HG03097 (cell line): Measurements from ENCODE around the gene LIX1L.

ENCODE experiments used
- ATAC-seq: cut with Tn5 transposase; IDR thresholded peaks from one replicate; pipeline ENCODE4 v1.9.1; 2021; ENCODE audit not compliant: unreplicated experiment, low FRiP score

LIX1L gene

GRCh38 chr1:145901312-145902021, 56.4 kb downstream of the LIX1L start:
- ATAC-seq: no peak

DNA sequence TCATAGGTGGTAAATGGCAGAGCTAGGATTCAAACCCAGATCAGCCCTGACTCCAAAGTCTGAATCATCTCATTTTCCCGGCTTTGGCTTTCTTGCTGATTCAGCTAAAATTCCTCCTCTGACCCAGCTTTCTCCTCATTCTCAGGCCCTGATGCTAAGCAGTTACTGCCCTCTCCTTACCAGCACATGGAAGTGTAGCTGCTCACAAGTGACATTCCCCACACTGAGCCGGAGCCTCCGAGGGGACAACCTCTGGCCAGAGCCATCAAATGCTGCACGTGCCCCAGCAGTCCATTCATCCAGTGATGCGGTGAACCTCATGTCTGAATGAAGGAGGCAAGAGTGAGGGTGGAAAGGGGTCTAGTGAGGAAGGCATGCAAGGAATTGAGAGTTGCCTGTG, 59.1 kb downstream of the LIX1L start:
- ATAC-seq: no peak

DNA sequence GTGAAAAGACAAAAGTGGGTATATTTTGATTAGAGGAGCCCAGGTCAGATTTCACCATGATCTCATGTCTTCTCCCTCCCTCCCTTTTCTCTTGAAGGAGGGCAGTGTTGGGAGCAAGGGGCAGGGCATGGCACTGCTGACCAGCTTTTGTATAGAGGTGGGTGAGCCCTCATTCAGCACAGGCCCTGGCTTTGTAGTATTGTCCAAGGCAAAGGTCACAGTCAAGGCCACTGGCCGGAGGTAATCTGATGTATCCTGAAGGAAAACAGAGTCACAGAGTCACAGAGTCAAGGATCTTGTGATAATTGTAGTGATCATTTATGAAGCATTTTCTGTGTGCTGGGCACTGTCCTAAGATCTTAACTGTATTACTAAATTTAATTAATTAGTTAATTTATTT, 59.8 kb downstream of the LIX1L start:
- no peak for ATAC-seq

GRCh38 chr1:145895471-145895870, 62.3 kb downstream of the LIX1L start:
- ATAC-seq: no peak

DNA sequence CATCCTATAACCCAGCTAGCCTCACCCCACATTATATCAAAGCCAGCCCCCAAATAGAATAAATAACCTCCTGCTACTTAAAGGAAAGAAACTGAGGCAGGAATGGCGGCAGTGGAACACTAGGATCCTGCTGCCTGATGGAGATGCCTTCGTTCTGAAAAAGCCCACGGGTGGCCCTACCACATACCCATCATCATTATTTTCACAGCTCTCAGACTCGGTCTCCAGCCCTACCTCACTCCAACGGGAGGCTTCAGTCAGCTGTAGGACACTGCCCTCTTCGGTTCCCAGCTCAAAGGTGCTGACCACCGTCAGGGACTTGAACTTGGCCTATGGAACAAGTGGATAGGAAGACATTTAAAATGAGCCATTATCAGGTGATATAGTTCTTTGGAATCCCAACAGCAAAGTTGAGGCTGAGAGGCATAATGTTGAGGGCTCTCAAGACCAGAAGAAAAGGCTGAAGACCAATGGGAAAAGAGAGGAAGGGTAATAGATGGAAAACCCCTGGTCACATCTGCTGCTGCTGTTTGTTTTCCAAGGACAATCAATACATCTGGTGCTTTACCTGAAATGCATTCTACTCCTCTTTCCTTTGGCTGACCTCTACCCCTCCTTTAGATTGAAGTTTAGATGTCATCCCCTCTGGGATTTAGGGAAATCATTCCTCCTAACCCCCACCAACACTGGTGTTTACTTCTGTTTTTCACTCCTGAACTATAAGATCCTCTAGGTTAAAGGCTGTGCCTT, 64.3 kb downstream of the LIX1L start:
- ATAC-seq: no peak

GRCh38 chr1:145892486-145893087, 65.2 kb downstream of the LIX1L start:
- ATAC-seq: no peak

- ATAC-seq: no peak
Observed at GRCh38 chr1:145891587-145892485, 66.0 kb downstream of the LIX1L start.

- no peak for ATAC-seq
Observed at GRCh38 chr1:145891143-145891542, 66.7 kb downstream of the LIX1L start.

GRCh38 chr1:145889722-145890121, 68.1 kb downstream of the LIX1L start:
- ATAC-seq: no peak

- no peak for ATAC-seq
Observed at GRCh38 chr1:145887631-145888030, 70.2 kb downstream of the LIX1L start.

DNA sequence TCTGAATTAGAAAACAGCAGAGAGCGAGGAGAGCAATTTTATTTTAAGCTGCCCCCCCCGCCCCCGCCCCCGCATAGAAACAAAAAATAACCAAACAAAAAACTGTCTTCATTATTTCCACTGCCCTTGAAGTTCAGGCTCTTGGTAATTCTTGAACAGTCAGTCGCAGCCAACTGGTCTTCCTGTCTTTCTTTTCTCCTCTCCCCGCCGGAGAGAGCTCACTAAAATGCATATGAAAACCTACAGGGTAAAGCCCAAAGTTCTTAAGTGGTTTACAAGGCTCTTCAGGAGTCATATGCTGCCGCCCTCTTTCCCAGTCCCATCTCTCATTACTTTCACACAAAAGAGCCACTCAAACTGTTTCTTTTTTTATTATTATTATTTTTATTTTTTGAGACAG, 71.0 kb downstream of the LIX1L start:
- no peak for ATAC-seq

DNA sequence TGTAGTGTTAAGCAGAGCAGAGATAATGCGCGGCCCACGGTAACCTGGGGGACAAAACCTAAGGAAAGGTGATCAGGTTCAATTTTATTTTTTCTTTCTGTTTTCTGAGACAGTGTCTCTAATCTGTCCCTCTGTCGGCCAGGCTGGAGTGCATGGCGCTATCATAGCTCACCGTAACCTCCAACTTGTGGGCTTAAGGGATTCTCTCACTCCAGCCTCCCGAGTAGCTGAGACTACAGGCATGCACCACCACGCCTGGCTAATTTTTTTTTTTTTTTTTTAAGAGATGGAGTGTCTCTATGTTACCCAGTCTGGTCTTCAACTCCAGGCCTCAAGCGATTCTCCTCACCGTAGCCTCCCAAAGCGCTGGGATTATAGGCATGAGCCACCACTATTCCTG, 71.4 kb downstream of the LIX1L start:
- no peak for ATAC-seq

DNA sequence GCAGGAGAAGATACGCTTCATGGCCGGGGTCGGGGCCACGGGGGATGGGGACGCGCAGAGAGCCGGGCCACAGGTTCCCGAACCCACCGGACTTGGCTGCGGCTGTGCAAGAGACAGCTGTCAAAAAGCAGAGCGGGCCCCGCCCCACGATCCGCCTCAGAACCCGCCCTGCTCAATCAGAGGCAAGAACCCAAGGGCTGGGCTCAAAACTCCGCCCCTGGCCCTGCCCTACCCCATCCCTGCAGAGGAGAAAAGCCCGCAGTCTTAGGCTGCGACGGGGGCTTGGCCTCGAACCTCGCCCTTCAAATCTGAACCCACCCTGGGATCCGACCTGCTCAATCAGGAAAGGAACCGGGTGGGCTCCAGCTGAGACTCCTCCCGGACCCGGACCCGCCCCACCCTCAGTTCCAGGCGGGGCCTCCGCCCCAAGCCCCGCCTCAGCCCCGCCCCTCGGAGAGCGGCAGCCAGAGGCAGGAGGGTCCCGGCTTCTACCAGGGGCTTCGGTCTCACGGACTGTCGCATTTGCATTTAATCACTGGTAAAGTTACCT, 72.0 kb downstream of the LIX1L start, which contains the start of gene ANKRD35:
TSS of gene ANKRD35 (minus strand) at position 129 of the 550 bp plus-strand sequence. CDS start at position 21, 108 bp downstream.
- ATAC-seq: peak; percentile 97

GRCh38 chr1:145884675-145885074, 73.1 kb downstream of the LIX1L start:
- no peak for ATAC-seq
